Measurements from ENCODE around the gene ELF3.

ELF3 gene

GRCh38 chr1:202045705-202046104 is 35.3 kb downstream of the ELF3 start:
- Histone ChIP-seq H3K27ac (no peak overlapping the region), H3K4me3 (ENCODE audit: low read depth, low read length) (no peak overlapping the region), H3K27me3 (replicated peaks) (no peaks in the 10 kb centered on the region), H3K36me3 (replicated peaks) (no peaks in the 10 kb centered on the region)
- TF ChIP-seq, protein P1, sequence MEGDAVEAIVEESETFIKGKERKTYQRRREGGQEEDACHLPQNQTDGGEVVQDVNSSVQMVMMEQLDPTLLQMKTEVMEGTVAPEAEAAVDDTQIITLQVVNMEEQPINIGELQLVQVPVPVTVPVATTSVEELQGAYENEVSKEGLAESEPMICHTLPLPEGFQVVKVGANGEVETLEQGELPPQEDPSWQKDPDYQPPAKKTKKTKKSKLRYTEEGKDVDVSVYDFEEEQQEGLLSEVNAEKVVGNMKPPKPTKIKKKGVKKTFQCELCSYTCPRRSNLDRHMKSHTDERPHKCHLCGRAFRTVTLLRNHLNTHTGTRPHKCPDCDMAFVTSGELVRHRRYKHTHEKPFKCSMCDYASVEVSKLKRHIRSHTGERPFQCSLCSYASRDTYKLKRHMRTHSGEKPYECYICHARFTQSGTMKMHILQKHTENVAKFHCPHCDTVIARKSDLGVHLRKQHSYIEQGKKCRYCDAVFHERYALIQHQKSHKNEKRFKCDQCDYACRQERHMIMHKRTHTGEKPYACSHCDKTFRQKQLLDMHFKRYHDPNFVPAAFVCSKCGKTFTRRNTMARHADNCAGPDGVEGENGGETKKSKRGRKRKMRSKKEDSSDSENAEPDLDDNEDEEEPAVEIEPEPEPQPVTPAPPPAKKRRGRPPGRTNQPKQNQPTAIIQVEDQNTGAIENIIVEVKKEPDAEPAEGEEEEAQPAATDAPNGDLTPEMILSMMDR (IDR thresholded peaks at IDR 0.05; ENCODE audit: low read depth, low read length, missing control alignments), result no peak
- in situ Hi-C loops (cut with HindIII; ENCODE audit: low pct_ligation_motif_present, low sequenced_read_pairs), result no loop called here
- DNase-seq, result no peak

GRCh38 chr1:202046227-202046626 is 35.8 kb downstream of the ELF3 start:
- Histone ChIP-seq H3K4me3 (ENCODE audit: low read depth, low read length) (no peak overlapping the region), H3K36me3 (replicated peaks) (no peaks in the 10 kb centered on the region), H3K27ac (no peak overlapping the region), H3K27me3 (replicated peaks) (no peaks in the 10 kb centered on the region)
- TF ChIP-seq, protein P1 (IDR thresholded peaks at IDR 0.05; ENCODE audit: low read depth, low read length, missing control alignments), result no peak
- in situ Hi-C loops (cut with HindIII; ENCODE audit: low pct_ligation_motif_present, low sequenced_read_pairs), result no loop called here
- DNase-seq, result no peak

GRCh38 chr1:202046748-202047708 is 36.6 kb downstream of the ELF3 start:
- TF ChIP-seq, protein P1 (IDR thresholded peaks at IDR 0.05; ENCODE audit: low read depth, low read length, missing control alignments), result no peak
- Histone ChIP-seq H3K27me3 (replicated peaks) (no peaks in the 10 kb centered on the region), H3K36me3 (replicated peaks) (no peaks in the 10 kb centered on the region), H3K27ac (no peak overlapping the region), H3K4me3 (ENCODE audit: low read depth, low read length) (no peak overlapping the region)
- DNase-seq, result no peak
- in situ Hi-C loops (cut with HindIII; ENCODE audit: low pct_ligation_motif_present, low sequenced_read_pairs), result no loop called here

DNA sequence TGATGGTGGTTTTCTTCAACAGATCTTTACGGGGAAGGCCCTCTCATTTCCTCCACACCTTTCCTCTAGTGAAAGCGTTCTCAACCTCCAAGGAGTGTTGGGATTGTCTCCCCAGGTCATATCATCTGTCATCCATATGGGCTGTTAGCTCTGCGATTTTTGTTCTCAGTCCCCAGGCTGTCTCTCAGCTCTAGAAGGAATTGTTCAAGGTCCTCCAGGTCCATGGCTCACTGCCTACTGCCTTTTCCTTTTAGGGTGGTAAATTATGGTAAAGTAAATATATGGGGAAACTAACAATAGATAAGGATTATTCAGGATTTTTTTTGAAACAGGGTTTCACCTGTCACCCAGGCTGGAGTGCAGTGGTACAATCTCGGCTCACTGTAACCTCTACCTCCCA is 37.6 kb downstream of the ELF3 start:
- TF ChIP-seq, protein P1 (IDR thresholded peaks at IDR 0.05; ENCODE audit: low read depth, low read length, missing control alignments), result no peak
- no peak for DNase-seq
- Histone ChIP-seq H3K36me3 (replicated peaks) (no peaks in the 10 kb centered on the region), H3K27me3 (replicated peaks) (no peaks in the 10 kb centered on the region), H3K27ac (no peak overlapping the region), H3K4me3 (ENCODE audit: low read depth, low read length) (no peak overlapping the region)
- in situ Hi-C loops (cut with HindIII; ENCODE audit: low pct_ligation_motif_present, low sequenced_read_pairs), result no loop called here

GRCh38 chr1:202049129-202049528 is 38.7 kb downstream of the ELF3 start:
- in situ Hi-C loops (cut with HindIII; ENCODE audit: low pct_ligation_motif_present, low sequenced_read_pairs), result no loop called here
- TF ChIP-seq, protein P1 (IDR thresholded peaks at IDR 0.05; ENCODE audit: low read depth, low read length, missing control alignments), result no peak

More at GRCh38 chr1:202049129-202049528, 38.7 kb downstream of the ELF3 start:
- Histone ChIP-seq H3K4me3 (ENCODE audit: low read depth, low read length) (no peak overlapping the region), H3K27me3 (replicated peaks) (no peaks in the 10 kb centered on the region), H3K27ac (no peak overlapping the region), H3K36me3 (replicated peaks) (no peaks in the 10 kb centered on the region)
- DNase-seq, result no peak

Data from brain microvascular endothelial cell (primary cell).